Neural cell (in vitro differentiated cells): ENCODE data around the gene TMEFF2. TPM values are rescaled to one million over a fixed set of nuclear protein-coding genes. Genes with fewer than 3 reads are reported as not detected.

ENCODE experiments used
- H2AFZ ChIP-seq: fragments of 200-600, 300-800 bp; sonication (generic), shearing (Covaris generic); 2 replicates; pipeline ENCODE4 v1.6.0; 2014; ENCODE audit warnings: low read depth, mild to moderate bottlenecking, antibody characterized with exemption, low read length, moderate library complexity
- H3F3A ChIP-seq: fragments of 200-600 bp; shearing (Covaris generic); 2 replicates; pipeline ENCODE4 v1.6.1; 2016; ENCODE audit warnings: mild to moderate bottlenecking, moderate library complexity, mixed read lengths, antibody characterized with exemption, low read length; ENCODE audit not compliant: insufficient read depth, poor library complexity, severe bottlenecking
- H3K27ac ChIP-seq: fragments of 200-600, 300-800 bp; sonication (generic), shearing (Covaris generic); 2 replicates; pipeline ENCODE4 v1.5.1; 2014; ENCODE audit warnings: mild to moderate bottlenecking, low read length, moderate library complexity
- H3K27me3 ChIP-seq: fragments of 300-800, 200-600 bp; sonication (generic), shearing (Covaris generic); 2 replicates; pipeline ENCODE4 v1.6.0; 2014; ENCODE audit warnings: mild to moderate bottlenecking, low read depth, low read length, moderate library complexity; ENCODE audit not compliant: insufficient read depth
- H3K36me3 ChIP-seq: fragments of 300-800, 200-600 bp; sonication (generic), shearing (Covaris generic); 2 replicates; pipeline ENCODE4 v1.5.1; 2014; ENCODE audit warnings: mild to moderate bottlenecking, antibody characterized with exemption, low read length, moderate library complexity; ENCODE audit not compliant: insufficient read depth
- H3K4me2 ChIP-seq: fragments of 300-800, 200-600 bp; sonication (generic), shearing (Covaris generic); 2 replicates; pipeline ENCODE4 v1.6.0; 2014; ENCODE audit warnings: mild to moderate bottlenecking, low read length
- H3K4me3 ChIP-seq: fragments of 300-800, 200-600 bp; sonication (generic), shearing (Covaris generic); 2 replicates; pipeline ENCODE4 v1.5.1; 2014; ENCODE audit warnings: mild to moderate bottlenecking, low read length, moderate library complexity
- H3K79me2 ChIP-seq: fragments of 200-600 bp; shearing (Covaris generic); replicated peaks from 2 replicates; pipeline ENCODE4 v1.6.0; 2014; ENCODE audit warnings: mild to moderate bottlenecking, low read length, moderate library complexity; ENCODE audit not compliant: insufficient read depth
- H3K9ac ChIP-seq: fragments of 300-800, 200-600 bp; sonication (generic), shearing (Covaris generic); 2 replicates; pipeline ENCODE4 v1.6.1; 2016; ENCODE audit warnings: mild to moderate bottlenecking, low read length, mixed read lengths
- H3K9me2 ChIP-seq: fragments of 200-600 bp; shearing (Covaris generic); 2 replicates; pipeline ENCODE4 v1.6.1; 2016; ENCODE audit warnings: mild to moderate bottlenecking, low read length, mixed read lengths; ENCODE audit not compliant: insufficient read depth
- H3K9me3 ChIP-seq: fragments of 200-600, 300-800 bp; sonication (generic), shearing (Covaris generic); 2 replicates; pipeline ENCODE4 v1.6.1; 2016; ENCODE audit warnings: mild to moderate bottlenecking, mixed run types, low read length, moderate library complexity, mixed read lengths
- H4K20me1 ChIP-seq: fragments of 200-600 bp; shearing (Covaris generic); 2 replicates; pipeline ENCODE4 v1.6.1; 2016; ENCODE audit warnings: mild to moderate bottlenecking, mixed run types; ENCODE audit not compliant: insufficient read depth
- EP300 ChIP-seq: fragments of 450-650 bp; conservative IDR thresholded peaks from 2 replicates; pipeline ENCODE4 v1.6.1; 2014; ENCODE audit warnings: antibody characterized with exemption, mild to moderate bottlenecking, moderate library complexity; ENCODE audit not compliant: poor library complexity, severe bottlenecking
- EZH2 ChIP-seq: fragments of 200-600, 300-800 bp; shearing (Covaris generic), sonication (generic); IDR thresholded peaks from 2 replicates; pipeline ENCODE4 v1.6.1; 2014; ENCODE audit warnings: antibody characterized with exemption, low read length, borderline replicate concordance, mild to moderate bottlenecking; ENCODE audit not compliant: insufficient read depth, poor library complexity, severe bottlenecking
- MXI1 ChIP-seq: fragments of 450-650 bp; conservative IDR thresholded peaks from 2 replicates; pipeline ENCODE4 v1.6.1; 2014; ENCODE audit warnings: antibody characterized with exemption, mild to moderate bottlenecking; ENCODE audit not compliant: poor library complexity, severe bottlenecking
- POLR2AphosphoS5 ChIP-seq: IDR thresholded peaks from 2 replicates; pipeline ENCODE4 v1.6.1; 2012
- RAD21 ChIP-seq: fragments of 450-650 bp; conservative IDR thresholded peaks from 2 replicates; pipeline ENCODE4 v1.6.1; 2014; ENCODE audit warnings: antibody characterized with exemption, mild to moderate bottlenecking, moderate library complexity
- SMC3 ChIP-seq: fragments of 450-650 bp; conservative IDR thresholded peaks from 2 replicates; pipeline ENCODE4 v1.6.1; 2014; ENCODE audit warnings: antibody characterized with exemption, mild to moderate bottlenecking, moderate library complexity; ENCODE audit not compliant: poor library complexity
- TAF1 ChIP-seq: IDR thresholded peaks from 2 replicates; pipeline ENCODE4 v1.6.1; 2012; ENCODE audit warnings: low read depth
- polyA plus RNA-seq: library from polyadenylated mRNA; depleted of rRNA; stranded (reverse); fragments of >200 nt; gene quantifications from 2 replicates; pipeline ENCODE4 v1.2.3, GENCODE V29; 2014
- TF ChIP-seq, protein P1 (sequence below): fragments of 450-650 bp; IDR thresholded peaks from 2 replicates; pipeline ENCODE4 v1.5.1; 2014; ENCODE audit warnings: antibody characterized with exemption, mild to moderate bottlenecking, moderate library complexity; ENCODE audit not compliant: poor library complexity, severe bottlenecking
- TF ChIP-seq, protein P2 (sequence below): IDR thresholded peaks from 2 replicates; pipeline ENCODE4 v1.6.1; 2012; ENCODE audit warnings: borderline replicate concordance

TMEFF2 gene
- polyA plus RNA-seq, 1 donor from 2014 or later = 24.6 TPM

DNA sequence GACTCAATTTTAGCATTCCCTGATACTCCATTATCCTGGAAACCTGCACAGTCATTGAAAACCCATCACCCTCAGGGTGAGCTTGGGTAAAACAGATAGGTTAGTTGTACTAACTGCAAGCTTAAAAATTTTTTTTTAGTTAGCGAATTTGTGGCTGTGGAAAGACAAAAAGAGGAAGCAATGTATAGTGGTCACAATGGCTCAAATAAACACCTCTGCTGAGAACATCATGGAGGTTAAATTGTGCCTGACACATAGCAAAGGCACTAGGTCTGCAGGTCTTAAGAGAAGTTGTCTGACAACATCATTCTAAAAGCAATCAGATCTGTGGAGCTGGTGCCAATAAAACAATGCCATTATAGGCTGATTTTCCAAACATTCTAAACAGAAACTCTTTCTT lies 263.4 kb downstream of the TMEFF2 start:
- Histone ChIP-seq H4K20me1 (no peaks in the 10 kb centered on the region), H3K9ac (no peak overlapping the region), H3K79me2 (no peaks in the 10 kb centered on the region), H3K9me3 (no peaks in the 10 kb centered on the region), H3K36me3 (no peaks in the 10 kb centered on the region), H3K9me2 (no peaks in the 10 kb centered on the region), H2AFZ (no peak overlapping the region), H3F3A (no peaks in the 10 kb centered on the region), H3K4me2 (no peak overlapping the region), H3K27me3 (no peaks in the 10 kb centered on the region), H3K27ac (no peak overlapping the region), H3K4me3 (no peak overlapping the region)
- TF ChIP-seq SMC3 (no peak), RAD21 (no peak), EZH2 (no peak), TAF1 (no peak)

DNA sequence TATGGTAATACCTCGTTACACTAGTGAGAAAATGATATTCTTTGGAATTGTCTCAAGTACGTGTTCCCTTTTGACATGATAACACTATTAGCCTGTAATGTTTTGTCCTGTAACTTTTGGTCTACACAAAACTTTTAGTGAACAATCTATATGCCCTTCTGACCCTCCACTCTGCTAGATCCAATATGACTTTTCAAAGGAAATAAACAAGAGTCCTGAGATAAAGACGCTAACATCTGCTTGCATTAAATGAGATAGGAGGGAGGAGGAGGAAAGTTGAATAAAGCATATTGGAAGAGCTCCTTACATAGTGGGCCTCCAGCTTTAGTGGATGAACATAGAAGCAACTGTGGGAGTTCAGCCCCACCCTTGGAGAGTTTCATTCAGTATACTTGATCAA lies 264.5 kb downstream of the TMEFF2 start:
- no peaks in the 10 kb centered on the region for H3K9me2 ChIP-seq
- no peak overlapping the region for H2AFZ ChIP-seq
- H3K9me3 ChIP-seq = no peaks in the 10 kb centered on the region
- no peak overlapping the region for H3K4me2 ChIP-seq
- no peaks in the 10 kb centered on the region for H3K36me3 ChIP-seq
- TF ChIP-seq, protein P1, sequence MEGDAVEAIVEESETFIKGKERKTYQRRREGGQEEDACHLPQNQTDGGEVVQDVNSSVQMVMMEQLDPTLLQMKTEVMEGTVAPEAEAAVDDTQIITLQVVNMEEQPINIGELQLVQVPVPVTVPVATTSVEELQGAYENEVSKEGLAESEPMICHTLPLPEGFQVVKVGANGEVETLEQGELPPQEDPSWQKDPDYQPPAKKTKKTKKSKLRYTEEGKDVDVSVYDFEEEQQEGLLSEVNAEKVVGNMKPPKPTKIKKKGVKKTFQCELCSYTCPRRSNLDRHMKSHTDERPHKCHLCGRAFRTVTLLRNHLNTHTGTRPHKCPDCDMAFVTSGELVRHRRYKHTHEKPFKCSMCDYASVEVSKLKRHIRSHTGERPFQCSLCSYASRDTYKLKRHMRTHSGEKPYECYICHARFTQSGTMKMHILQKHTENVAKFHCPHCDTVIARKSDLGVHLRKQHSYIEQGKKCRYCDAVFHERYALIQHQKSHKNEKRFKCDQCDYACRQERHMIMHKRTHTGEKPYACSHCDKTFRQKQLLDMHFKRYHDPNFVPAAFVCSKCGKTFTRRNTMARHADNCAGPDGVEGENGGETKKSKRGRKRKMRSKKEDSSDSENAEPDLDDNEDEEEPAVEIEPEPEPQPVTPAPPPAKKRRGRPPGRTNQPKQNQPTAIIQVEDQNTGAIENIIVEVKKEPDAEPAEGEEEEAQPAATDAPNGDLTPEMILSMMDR = no peak
- TF ChIP-seq TAF1 = no peak
- no peak for TF ChIP-seq RAD21
- no peaks in the 10 kb centered on the region for H3K27me3 ChIP-seq
- H4K20me1 ChIP-seq = no peaks in the 10 kb centered on the region
- no peaks in the 10 kb centered on the region for H3K79me2 ChIP-seq
- no peak overlapping the region for H3K4me3 ChIP-seq
- H3K9ac ChIP-seq = no peak overlapping the region
- H3K27ac ChIP-seq = no peak overlapping the region
- no peaks in the 10 kb centered on the region for H3F3A ChIP-seq

DNA sequence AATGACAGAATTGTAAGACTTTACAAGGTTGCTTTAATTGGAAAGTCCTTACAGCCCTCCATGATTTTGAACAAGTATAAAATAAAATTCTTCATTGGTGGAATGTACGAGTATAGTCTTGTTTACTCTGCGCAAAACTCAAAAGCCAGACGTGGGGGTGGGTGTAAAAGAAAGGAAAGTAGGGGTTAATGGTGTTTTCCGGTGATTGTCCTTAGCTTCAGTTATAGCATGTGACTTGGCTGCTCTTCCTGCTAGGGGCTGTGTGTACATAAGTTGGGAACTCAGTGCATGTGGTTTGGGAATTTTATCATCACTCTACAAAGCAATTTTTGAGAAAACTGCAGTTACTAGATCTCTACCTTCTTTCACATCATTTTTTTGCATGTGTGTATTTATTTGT lies 265.4 kb downstream of the TMEFF2 start:
- H3K9me2 ChIP-seq = no peaks in the 10 kb centered on the region
- H3K9ac ChIP-seq = no peak overlapping the region
- no peak overlapping the region for H3K27ac ChIP-seq
- H3F3A ChIP-seq = no peaks in the 10 kb centered on the region
- no peaks in the 10 kb centered on the region for H3K9me3 ChIP-seq
- H4K20me1 ChIP-seq = no peaks in the 10 kb centered on the region
- no peaks in the 10 kb centered on the region for H3K79me2 ChIP-seq
- H3K36me3 ChIP-seq = no peaks in the 10 kb centered on the region
- no peaks in the 10 kb centered on the region for H3K27me3 ChIP-seq
- no peak for TF ChIP-seq EZH2
- TF ChIP-seq SMC3 = no peak
- TF ChIP-seq TAF1 = no peak
- TF ChIP-seq, protein P2, sequence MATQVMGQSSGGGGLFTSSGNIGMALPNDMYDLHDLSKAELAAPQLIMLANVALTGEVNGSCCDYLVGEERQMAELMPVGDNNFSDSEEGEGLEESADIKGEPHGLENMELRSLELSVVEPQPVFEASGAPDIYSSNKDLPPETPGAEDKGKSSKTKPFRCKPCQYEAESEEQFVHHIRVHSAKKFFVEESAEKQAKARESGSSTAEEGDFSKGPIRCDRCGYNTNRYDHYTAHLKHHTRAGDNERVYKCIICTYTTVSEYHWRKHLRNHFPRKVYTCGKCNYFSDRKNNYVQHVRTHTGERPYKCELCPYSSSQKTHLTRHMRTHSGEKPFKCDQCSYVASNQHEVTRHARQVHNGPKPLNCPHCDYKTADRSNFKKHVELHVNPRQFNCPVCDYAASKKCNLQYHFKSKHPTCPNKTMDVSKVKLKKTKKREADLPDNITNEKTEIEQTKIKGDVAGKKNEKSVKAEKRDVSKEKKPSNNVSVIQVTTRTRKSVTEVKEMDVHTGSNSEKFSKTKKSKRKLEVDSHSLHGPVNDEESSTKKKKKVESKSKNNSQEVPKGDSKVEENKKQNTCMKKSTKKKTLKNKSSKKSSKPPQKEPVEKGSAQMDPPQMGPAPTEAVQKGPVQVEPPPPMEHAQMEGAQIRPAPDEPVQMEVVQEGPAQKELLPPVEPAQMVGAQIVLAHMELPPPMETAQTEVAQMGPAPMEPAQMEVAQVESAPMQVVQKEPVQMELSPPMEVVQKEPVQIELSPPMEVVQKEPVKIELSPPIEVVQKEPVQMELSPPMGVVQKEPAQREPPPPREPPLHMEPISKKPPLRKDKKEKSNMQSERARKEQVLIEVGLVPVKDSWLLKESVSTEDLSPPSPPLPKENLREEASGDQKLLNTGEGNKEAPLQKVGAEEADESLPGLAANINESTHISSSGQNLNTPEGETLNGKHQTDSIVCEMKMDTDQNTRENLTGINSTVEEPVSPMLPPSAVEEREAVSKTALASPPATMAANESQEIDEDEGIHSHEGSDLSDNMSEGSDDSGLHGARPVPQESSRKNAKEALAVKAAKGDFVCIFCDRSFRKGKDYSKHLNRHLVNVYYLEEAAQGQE = no peak
- TF ChIP-seq EP300 = no peak
- TF ChIP-seq POLR2AphosphoS5 = no peak
- no peak for TF ChIP-seq MXI1
- TF ChIP-seq, protein P1 = no peak
- no peak for TF ChIP-seq RAD21
- no peak overlapping the region for H3K4me2 ChIP-seq
- H3K4me3 ChIP-seq = no peak overlapping the region
- no peak overlapping the region for H2AFZ ChIP-seq
